ENCODE results near the gene FHDC1.

GRCh38 chr4:152998861-152999260, 62.7 kb downstream of the FHDC1 start:
- no peak for TF ChIP-seq CTCF (IDR thresholded peaks at IDR 0.05)
- TF ChIP-seq POLR2A (IDR thresholded peaks at IDR 0.05) = no peak

Measured in Peyer's patch (tissue), 4 donors.